ENCODE results near the gene SLC30A2.

SLC30A2 gene

DNA sequence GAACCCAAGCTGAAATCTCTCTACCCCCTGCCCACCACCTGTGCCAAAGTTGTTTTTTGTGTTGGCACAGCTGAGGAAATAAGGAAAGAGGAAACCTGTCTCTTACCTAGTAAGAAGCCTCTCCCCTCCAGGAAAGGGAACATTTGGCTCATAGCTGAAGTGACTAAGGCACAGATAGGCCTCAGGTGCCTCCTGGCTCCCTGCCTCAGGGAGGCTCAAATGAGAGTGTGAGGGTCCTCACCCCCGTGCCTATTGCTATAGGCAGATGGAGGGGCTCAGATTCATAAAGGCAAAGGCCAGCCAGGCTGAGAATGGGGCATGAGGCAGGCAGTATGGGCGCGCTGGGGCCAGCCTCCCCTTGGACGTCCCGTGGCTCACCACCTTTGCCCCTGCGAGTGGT, 7.4 kb downstream of the SLC30A2 start:
- no peak for DNase-seq

DNA sequence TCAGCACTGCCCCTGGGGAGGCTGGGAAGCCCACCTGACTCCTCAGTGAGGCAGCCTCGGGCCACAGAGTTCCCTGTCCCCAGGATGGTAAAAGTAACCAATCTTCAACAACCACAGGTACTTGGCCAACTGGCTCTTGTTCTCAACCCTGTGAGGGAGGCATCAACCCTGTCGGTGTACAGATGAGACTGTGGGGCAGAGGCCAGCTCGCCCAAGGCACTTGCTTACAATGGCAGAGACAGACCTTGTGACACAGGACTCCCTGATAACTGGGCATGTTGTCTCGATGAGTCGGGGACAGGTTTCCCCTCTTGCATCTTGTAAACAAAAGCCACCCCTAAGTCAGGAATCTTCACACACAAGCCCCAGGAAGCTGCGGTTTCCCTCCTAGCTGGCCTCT, 8.0 kb downstream of the SLC30A2 start:
- DNase-seq = no peak

DNA sequence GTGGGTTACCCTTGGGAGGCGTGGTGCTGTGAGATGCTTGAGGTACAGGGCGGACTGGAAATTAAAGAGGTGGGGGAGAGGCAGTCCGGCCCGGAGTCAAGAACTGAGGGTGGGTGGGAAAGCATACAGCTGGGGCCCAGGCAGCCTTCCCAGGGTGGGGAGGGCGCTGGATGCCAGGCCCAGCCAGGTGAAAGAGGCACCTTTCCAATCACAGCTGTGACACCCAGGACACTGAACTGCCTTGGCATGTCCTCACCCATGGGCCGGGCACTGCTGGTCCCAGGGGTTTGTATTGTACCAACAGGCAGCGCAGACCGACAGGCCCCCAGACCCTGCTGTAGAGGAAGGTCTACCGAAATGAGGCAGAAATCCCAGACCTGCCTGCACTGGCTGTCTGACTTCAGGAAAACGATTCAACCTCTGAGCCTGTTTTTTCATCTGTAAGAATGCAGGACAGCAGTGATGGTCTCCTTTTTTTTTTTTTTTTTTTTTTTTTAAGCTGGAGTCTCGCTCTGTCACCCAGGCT, 9.1 kb downstream of the SLC30A2 start:
- DNase-seq = no peak

DNA sequence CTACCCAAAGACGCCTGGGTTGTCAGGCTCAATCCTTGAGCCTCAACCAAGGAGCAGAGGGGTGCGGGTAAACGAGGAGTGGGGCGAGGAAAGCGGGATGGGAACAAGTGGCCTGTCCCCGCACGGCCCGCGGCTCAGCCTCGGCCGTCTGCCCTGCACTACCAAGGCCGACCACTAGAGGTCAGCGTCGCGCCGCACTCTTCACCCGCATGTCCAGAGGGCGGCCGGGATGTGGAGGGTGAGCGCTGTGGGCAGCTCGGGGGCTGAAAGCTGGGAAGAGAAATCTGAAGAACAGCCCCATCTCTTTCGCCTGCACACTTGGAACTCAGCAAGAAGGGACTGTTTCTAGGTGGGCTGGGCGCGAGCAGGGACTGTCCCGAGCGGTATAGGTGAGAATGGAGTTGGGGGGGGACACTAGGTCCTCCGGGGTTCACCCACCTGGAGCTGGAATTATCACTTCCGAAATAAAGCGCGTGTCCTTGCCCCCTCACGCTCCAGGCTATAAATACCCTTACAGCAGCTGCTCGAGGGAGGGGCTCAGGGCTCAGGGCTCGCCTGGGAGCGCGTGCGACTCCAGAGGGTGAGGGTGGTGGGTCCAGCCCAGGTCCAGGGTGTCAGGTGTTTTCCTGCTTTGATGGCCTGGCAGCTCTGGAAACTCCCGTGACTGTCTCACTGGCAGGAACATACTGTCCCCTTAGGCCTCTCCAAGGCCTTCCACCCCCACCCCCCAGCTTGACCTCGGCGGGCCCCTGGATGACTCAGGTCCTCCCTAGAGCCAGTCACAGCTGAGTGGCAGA, 9.8 kb downstream of the SLC30A2 start:
- peak; percentile 34 for DNase-seq

DNA sequence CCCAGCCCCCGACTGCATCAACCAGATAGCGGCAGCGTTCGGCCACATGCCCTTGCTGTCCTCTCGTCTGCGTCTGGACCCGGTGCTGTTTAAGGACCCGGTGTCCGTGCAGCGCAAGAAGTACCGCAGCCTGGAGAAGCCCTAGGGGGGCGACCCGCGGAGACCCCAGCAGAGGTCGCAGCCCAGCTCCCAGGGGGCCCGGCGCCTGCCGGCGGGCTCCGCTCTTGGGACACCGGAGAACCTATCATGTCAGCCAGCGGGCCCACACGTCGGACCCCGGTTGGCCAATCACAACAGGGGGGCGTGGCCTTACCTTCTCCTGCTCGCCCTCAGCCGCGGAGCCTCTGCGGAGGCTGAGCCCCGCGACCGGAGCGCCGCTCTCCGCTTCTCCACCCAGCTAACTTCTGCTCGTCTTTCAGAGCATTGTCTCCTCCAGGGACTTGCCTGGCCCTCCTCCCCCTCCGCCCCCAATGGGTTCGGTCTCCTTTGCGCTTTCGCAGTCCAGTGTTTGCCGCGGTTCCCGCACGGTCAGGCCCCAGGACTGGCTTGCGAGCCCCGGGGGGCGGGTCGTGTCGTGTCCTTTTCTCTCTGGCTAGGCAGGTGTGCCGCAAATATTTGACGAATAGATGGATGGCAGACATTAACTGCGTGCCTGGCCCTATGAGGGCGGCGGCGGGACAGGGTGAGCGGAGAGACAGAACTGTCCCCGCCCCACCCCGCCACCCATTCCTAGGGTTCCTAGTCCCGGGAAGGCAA, 10.5 kb downstream of the SLC30A2 start:
- peak; percentile 91 for DNase-seq

DNA sequence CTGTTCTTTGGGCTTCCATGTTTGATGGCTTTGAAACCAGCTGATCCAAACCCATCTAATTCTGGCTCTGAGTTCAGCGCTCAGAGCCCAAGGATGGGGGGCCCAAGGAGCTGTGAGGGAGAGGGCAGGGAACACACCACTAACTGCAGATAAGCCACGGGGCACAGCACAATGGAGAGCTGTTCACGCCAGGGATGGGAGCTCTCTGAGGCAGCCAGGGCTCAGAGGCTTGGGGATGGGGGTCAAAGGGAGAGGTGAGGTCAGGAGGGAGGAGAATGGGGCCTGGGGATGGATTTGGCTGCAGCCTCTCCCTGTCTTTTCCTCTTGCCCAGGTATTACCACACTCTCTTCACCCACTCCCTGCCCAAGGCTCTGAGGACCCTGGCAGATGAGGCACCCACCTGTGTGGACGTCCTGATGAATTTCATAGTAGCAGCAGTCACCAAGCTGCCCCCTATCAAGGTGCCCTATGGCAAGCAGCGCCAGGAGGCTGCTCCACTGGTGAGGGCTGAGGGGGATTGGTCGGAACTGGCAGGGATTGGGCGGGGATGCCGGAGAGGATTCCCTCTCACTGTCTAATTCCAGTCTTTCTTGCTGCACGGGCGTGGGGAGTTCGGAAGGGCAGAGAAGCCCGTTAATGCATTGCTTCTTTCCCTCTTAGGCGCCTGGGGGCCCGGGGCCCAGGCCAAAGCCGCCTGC, 11.3 kb downstream of the SLC30A2 start:
- no peak for DNase-seq

DNA sequence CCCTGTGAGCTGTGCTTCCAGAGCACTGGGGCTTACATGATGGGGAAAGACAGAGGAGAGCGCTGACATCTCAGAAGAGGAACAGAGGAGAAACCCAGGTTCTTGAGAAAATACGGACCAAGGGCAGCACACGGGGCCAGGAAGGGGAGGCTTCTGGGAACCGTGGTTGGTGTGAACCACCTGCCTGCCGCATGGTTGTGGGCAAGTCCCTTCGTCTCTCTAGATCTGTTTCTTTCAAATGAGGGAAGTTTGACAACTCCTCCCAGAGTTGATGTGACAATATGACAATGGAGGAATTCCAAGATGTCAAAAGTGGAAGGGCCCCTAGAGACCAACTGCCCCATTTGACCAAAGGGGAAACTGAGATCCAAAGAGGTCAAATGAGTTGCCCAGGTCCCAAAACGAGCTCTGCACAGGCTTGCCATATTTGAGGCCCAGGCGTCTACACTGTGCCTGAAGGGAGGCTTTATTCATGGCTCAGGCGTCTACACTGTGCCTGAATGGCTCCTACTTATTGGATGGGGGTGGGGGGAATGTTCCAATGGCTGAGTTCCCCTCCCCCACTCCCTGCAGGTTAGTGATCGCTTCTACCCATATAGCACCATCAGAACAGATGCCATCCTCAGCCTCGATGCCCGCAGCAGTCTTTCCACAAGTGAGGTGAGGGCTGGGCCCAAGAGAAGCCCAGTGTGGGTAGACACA, 13.1 kb downstream of the SLC30A2 start:
- DNase-seq = no peak

DNA sequence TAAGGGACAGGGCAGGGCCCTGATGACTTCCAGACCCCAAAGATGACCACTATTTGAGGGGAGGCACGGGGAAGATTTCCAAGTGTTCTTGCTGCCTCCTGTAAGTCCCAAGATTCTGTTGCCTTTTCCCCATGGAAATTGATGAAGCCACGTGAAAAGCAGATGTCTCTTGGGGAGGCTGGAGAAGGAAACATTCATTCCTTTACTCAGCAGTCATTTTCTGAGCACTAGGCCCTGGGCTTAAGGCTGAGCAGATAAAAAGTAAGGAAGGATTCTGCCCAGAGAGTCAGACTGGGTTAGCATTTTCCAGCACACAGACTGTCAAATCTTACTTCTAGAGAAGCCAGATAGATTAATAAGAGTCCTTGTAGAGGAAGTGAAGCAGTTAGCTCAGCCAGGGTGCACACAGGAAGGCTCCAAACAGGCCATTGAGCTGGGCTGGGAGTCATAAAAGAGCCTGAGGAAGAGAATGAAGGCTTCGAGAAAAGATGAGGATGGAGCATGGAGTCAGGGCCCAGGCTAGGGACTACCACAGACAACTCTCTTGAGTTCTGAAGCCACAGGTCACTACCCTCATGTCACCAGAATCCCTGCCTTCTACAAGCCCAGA, 14.2 kb downstream of the SLC30A2 start:
- DNase-seq = no peak

DNA sequence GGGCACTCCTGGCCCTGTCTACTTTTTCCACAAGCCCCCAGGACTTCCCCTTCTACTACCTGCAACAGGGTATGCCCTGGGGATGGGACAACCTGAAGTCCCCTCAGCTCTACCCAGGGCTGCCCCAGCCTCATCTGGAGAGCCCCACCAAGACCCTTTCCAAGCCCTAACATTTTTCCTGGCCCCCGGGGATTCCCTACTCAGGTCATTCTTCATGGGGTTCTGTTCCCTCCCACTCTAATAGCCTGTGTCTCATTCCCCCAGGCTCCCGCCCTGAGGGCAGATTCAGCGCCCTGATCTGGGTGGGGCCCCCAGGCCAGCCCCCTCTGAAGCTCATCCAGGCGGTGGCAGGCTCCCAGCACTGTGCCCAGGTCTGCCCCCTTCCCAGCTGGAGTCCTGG, 14.7 kb downstream of the SLC30A2 start:
- no peak for DNase-seq

DNA sequence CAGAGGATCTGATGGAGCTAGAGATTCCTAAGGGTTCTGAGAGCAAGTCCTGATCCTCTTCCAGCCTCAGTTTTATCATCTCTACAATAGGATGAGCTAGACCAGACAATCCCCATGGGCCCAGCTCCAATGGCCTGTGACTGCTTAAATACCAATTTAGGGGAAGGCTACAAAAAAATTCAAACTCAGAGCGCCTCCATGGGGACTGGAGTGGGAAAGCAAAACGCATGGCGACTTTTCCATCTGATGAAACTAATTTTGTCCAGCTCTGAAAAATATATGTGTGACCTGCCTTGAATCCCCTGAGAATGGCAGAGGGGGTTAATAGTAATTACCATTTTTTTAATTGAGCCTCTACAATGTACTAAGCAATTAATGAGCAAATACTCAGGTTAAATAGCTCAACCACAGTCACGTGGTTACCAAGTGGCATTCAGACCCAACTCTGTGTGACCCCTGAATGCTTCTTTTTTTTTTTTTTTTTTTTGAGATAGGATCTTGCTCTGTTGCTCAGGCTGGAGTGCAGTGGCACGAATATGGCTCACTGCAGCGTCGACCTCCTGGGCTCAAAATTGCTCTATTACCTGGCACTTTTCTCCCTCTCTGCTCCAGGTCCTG, 15.9 kb downstream of the SLC30A2 start:
- DNase-seq = no peak

DNA sequence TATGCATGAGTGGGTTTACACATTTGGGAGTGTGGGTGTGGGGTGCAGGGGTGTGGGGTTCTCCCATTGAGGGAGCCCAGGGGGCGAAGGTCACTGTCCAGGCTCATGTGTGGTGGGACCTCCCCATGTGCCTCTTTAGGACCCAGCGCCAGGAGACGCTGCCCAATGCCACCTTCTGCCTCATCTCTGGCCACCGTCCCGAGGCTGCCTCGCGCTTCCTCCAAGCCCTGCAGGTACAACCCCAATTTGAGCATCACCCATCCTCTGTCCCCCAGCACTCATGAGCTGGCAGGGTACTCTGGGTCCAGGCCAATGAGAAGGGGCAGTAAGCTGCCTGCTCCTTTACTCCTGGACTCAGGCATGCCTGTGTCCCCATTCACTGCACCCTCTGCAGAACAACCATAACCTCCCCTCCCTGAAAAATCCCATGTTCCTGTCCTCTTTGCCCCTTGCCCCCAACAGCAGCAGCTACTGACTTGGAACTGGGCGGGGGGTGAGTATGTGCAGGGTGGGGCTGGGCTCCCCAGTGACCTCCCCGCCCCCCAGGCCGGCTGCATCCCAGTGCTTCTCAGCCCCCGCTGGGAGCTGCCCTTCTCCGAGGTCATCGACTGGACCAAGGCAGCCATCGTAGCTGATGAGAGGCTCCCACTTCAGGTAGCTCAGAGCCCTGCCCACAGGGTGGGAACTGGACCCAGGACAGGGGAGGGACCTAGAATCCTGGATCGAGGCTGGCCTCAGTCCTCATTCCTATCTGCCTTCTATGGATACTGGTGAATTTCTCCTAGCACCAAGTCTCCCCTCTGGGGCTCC, 16.7 kb downstream of the SLC30A2 start:
- no peak for DNase-seq

DNA sequence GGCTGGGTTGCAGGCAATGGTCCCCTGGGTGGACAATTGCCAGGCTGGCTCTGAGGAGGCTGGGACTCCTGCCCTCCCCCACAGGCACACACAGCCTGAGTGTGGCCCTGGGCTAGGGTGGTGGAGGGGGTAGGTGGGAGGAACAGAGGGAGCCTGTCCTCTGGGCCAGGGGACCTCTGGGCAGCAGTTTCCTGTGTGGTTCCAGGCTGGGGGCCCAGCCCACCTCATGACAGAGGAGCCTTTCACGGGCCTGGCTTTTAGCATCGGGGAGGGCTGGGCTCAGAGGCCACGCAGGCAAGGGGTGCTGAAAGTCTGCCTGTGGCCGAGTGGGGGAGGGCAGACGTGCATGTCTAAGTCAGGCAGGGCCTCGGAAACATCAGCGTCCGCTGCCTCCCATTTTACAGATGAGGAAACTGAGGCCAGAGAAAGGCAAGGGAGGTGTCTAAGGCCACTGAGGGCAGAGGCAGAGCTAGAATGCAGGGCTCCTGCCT, 17.4 kb downstream of the SLC30A2 start:
- no peak for DNase-seq

DNA sequence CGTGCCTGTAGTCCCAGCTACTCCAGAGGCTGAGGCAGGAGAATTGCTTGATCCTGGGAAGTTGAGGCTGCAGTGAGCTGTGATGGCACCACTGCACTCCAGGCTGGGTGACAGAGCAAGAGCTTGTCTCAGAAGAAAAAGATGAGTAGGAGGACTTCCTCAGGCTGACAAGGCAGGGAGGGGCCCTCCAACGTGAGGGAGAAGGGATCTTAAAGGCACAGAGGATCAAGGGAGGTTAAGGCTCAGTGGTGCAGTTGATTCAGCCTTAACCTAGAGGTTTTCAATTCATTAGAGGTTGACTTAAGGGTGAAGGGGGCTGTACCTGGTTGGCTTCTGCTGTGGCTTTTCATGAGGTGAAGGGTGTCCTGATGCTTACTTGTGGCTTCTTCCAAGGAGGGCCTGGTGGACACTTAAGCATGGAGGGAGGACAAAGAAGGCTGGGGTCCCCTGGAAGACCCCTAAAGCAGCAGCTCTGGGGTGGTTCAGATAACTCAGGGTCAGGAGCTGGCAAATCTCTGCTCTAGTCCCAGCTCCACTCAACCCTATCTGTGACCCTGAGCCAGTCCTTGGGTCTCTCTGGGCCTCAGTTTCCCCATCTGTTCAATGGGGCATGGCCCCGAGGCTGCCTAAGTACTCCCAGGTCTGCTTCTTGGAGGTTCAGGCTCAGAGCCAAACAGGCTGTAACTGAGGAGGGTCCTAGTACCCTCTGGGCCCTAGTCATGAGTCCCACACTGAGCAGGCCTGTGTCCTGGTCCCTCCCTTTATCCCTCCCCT, 18.0 kb downstream of the SLC30A2 start:
- no peak for DNase-seq

DNA sequence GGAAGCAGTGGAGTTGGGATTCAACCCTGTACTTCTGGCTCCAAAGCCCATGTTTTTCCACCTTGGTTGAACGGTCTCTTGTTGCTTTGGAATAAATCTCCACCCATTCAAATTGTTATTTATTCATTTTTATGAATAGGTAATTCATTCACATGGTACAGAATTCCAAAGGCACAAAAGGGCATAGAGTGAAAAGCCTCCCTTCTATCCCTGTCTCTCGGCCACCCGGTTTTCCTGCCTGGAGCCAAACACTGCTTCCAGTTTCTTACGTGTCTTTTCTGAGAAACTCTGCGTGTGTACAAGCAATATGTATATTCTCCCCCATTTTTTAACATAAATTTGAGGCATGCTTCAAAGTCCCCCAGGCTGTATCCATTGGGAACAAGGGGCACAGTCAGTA, 20.4 kb downstream of the SLC30A2 start:
- DNase-seq = no peak

DNA sequence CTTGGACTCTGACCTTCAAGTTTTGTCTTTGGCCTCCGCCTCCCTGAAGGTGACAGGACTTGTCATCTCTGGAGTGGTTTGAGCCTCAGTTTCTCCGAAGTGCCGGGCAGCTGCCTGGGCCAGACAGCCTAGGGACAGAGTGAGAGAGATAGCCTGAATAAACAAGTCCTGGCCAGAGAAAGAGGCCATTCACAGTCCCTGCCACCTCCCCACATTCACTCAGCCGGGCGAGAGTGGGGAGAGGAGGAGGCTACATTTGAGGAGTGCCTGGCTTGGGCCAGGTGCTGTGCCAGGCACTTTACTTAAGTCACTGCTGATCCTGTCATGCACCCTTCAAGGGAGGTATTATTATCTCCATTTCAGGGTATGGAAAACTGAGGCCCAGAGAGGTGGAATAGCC, 20.9 kb downstream of the SLC30A2 start:
- DNase-seq = no peak

DNA sequence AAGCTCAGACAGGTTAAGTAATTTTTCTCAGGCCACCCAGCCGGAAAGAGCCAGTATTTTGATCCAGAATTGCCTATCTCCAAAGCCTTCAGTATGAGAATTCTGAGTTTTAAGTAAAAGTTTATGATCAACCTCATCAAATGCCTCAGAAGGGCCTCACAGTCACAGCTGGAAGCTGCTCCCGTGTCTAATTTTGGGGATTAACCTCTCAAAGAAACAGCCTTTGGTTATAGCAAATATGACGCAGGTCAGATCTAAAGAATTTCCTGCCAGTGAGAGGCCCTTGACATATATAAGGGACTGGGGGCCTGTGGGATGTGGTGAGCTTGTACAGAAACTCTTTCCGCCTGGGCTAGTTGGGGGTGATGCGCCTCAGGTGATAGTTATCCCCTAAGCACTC, 22.1 kb downstream of the SLC30A2 start:
- no peak for DNase-seq

DNA sequence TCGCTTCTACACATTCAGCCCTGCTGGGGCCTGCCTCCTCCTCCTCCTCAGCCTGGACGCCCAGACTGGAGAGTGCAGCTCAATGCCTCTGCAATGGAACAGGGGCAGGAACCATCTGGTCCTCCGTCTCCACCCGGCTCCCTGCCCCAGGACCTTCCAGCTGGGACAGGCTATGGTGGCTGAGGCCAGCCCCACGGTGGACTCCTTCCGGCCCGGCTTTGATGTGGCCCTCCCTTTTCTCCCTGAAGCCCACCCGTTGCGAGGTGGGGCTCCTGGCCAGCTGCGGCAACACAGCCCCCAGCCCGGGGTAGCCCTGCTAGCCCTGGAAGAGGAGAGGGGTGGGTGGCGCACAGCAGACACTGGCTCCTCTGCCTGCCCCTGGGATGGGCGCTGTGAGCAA, 22.9 kb downstream of the SLC30A2 start:
- DNase-seq = no peak

DNA sequence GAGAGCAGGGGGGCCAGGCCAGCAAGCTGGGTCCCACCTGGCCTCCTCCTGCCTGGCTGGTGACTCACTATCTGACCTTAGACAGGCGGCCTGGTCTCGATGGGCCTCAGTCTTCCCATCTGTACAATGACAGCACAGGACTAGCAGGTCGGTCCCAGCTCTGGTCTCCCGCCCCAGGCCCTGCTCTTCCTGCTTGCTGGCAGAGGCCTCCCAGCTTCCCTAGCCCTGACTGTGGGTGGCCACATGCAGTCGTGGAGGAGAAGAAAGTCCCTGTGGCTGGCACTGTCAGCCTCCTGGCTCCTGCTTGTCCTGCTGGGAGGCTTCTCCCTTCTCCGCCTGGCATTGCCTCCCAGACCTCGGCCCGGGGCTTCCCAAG, 23.5 kb downstream of the SLC30A2 start:
- DNase-seq = no peak

DNA sequence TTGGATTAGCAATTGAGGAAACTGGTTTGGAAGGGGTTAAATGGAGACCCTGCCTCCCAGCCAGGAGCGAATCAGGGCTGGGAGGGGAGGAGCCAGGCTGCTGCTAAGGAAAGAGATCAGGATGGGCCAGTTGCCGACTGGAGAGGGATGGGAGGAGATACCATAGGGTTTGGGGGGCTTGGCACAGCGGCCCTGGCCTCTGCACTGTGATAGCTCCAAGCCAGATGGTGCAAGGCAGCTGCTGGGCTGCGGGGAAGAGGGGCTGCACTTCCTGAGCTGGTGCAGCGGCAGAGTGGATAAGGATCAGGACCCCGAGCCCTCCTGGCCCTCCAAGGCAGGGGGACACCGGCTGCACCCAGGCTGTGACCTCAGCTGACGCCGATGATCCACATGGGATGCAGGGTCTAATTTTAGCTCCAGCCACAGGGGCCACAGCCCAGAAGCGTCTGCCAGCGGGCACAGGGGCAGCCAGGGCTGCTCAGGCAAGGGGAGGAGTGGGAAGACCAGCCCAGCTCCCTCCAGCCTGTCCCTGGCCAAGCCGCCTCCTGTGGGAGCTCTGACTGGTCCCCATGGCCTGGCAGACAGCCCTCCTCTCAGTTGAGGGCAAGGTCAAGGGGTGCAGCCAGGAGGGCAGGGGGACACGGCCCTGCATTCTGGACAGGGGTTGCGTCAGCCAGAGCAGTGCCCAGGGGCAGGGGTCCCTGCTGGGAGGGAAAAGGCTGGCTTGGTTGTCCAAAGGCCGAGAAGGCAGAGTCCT, 24.1 kb downstream of the SLC30A2 start, which contains the start of gene EXTL1:
TSS of gene EXTL1 (plus strand) at position 129 of the 757 bp plus-strand sequence. CDS start 872 bp downstream, outside the sequence.
- DNase-seq = no peak
